Activated B cell treated with CpG ODN at 0.5 μM for 24 hours (primary cell): ENCODE data around the gene KCNF1. TPM values are rescaled to one million over a fixed set of nuclear protein-coding genes. Genes with fewer than 3 reads are reported as not detected.

Source experiments
- ATAC-seq: fragments of 200-7000 bp; cut with Tn5 transposase; one replicate; pipeline ENCODE4 v1.10.0; 2021; ENCODE audit warnings: low read depth, mild to moderate bottlenecking, moderate library complexity
- CTCF ChIA-PET: fragments of 350-600 bp; sonication (Branson Sonifier 250); formaldehyde crosslinking; loops from one replicate; lab custom pipeline; 2021; ENCODE audit warnings: antibody characterized with exemption; lab: Charles Lee
- POLR2A ChIA-PET: fragments of 350-600 bp; sonication (Branson Sonifier 250); formaldehyde crosslinking; loops from one replicate; lab custom pipeline; 2021; ENCODE audit warnings: antibody characterized with exemption; lab: Charles Lee
- DNase-seq: peaks from one replicate; pipeline ENCODE4 v3.0.0; 2022
- H3K27ac Mint-ChIP-seq: one replicate; pipeline ENCODE4 v1.8.0; 2020; ENCODE audit warnings: mixed read lengths
- H3K27me3 Mint-ChIP-seq: one replicate; pipeline ENCODE4 v1.8.0; 2021; ENCODE audit warnings: mixed read lengths
- H3K36me3 Mint-ChIP-seq: one replicate; pipeline ENCODE4 v1.8.0; 2021; ENCODE audit warnings: low read depth, mixed read lengths
- H3K4me1 Mint-ChIP-seq: one replicate; pipeline ENCODE4 v1.8.0; 2021; ENCODE audit warnings: mixed read lengths
- H3K4me3 Mint-ChIP-seq: one replicate; pipeline ENCODE4 v1.8.0; 2020; ENCODE audit warnings: mild to moderate bottlenecking, mixed read lengths
- H3K9me3 Mint-ChIP-seq: one replicate; pipeline ENCODE4 v1.8.0; 2020; ENCODE audit warnings: mixed read lengths
- intact Hi-C: fragments of 100-400 bp; cut with micrococcal nuclease; formaldehyde crosslinking; loops from one replicate; pipeline ENCODE4 v1.15.1; 2024
- total RNA-seq: library from RNA; stranded (reverse); gene quantifications from 2 replicates; pipeline ENCODE4 v1.2.3, GENCODE V29; 2022
- TF ChIP-seq, protein P1 (sequence below): fragments of 200-600 bp; IDR thresholded peaks from one replicate; pipeline ENCODE4 v1.8.0; 2022; ENCODE audit warnings: antibody characterized with exemption, mild to moderate bottlenecking

Gene KCNF1
- total RNA-seq, 1 donor from 2014 or later = not detected

GRCh38 chr2:10871978-10872377 lies 39.8 kb upstream of the KCNF1 start:
- Mint-ChIP-seq H3K4me3 (no peak overlapping the region), H3K27me3 (peaks cover 18% of the 10 kb centered on the region), H3K4me1 (no peaks in the 10 kb centered on the region), H3K36me3 (no peaks in the 10 kb centered on the region), H3K9me3 (peaks cover 5% of the 10 kb centered on the region), H3K27ac (no peak overlapping the region)
- ChIA-PET CTCF (no interaction called here), POLR2A (no interaction called here)
- intact Hi-C loops = no loop called here
- TF ChIP-seq, protein P1, sequence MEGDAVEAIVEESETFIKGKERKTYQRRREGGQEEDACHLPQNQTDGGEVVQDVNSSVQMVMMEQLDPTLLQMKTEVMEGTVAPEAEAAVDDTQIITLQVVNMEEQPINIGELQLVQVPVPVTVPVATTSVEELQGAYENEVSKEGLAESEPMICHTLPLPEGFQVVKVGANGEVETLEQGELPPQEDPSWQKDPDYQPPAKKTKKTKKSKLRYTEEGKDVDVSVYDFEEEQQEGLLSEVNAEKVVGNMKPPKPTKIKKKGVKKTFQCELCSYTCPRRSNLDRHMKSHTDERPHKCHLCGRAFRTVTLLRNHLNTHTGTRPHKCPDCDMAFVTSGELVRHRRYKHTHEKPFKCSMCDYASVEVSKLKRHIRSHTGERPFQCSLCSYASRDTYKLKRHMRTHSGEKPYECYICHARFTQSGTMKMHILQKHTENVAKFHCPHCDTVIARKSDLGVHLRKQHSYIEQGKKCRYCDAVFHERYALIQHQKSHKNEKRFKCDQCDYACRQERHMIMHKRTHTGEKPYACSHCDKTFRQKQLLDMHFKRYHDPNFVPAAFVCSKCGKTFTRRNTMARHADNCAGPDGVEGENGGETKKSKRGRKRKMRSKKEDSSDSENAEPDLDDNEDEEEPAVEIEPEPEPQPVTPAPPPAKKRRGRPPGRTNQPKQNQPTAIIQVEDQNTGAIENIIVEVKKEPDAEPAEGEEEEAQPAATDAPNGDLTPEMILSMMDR = no peak
- DNase-seq (no peak), ATAC-seq (no peak)

- peaks cover 26% of the 10 kb centered on the region for H3K27me3 Mint-ChIP-seq
- H3K9me3 Mint-ChIP-seq = peaks cover 5% of the 10 kb centered on the region
- DNase-seq (no peak), ATAC-seq (no peak)
- H3K4me1 Mint-ChIP-seq = no peaks in the 10 kb centered on the region
- H3K4me3 Mint-ChIP-seq = no peak overlapping the region
- no peaks in the 10 kb centered on the region for H3K36me3 Mint-ChIP-seq
- ChIA-PET POLR2A (no interaction called here), CTCF (no interaction called here)
- TF ChIP-seq, protein P1 = no peak
- intact Hi-C loops = no loop called here
- H3K27ac Mint-ChIP-seq = no peak overlapping the region
These were observed 38.6 kb upstream of the KCNF1 start for GRCh38 chr2:10873171-10873570.

DNA sequence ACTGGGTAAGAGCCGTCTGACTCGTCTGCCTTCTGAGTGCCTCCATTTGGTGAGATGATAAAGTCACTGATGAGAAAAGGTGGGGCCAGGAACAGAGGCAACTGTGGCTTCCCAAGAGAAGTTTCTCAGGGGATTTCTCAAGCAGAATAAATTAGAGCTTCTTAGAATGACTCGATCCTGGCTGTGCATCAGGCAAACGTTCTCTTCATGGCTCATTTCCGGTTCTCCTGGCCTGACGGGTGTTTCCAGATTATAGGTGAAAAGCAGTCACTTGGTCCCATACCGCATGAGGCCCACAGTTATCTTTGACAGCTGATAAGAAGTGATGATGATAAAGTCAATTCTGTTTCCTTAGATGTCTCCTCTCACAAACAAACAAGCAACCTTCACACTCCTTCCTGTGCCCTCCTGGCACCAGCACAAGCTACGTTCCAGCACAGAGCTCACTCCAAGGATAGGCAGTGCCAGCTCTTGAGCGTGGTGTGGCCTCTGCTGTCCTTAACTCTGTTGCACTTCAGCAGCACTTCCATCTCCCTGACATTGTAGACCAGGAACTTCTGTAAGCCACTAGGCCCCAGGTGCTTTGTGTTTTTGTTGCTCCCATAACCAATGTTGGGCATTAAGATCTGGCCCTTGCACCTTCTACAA lies 37.8 kb upstream of the KCNF1 start:
- ChIA-PET CTCF (no interaction called here), POLR2A (no interaction called here)
- Mint-ChIP-seq H3K27ac (no peak overlapping the region), H3K4me3 (no peak overlapping the region), H3K4me1 (no peaks in the 10 kb centered on the region), H3K9me3 (peaks cover 5% of the 10 kb centered on the region), H3K36me3 (no peaks in the 10 kb centered on the region), H3K27me3 (peaks cover 29% of the 10 kb centered on the region)
- no peak for ATAC-seq
- intact Hi-C loops = no loop called here
- DNase-seq = no peak
- TF ChIP-seq, protein P1 = no peak

GRCh38 chr2:10875126-10875525 lies 36.6 kb upstream of the KCNF1 start:
- H3K36me3 Mint-ChIP-seq = no peaks in the 10 kb centered on the region
- H3K9me3 Mint-ChIP-seq = peaks cover 5% of the 10 kb centered on the region
- ATAC-seq (no peak), DNase-seq (no peak)
- H3K27ac Mint-ChIP-seq = no peak overlapping the region
- H3K4me1 Mint-ChIP-seq = no peaks in the 10 kb centered on the region
- POLR2A ChIA-PET = no interaction called here
- CTCF ChIA-PET = no interaction called here
- TF ChIP-seq, protein P1 = no peak
- peaks cover 29% of the 10 kb centered on the region for H3K27me3 Mint-ChIP-seq
- intact Hi-C loops = no loop called here
- no peak overlapping the region for H3K4me3 Mint-ChIP-seq

DNA sequence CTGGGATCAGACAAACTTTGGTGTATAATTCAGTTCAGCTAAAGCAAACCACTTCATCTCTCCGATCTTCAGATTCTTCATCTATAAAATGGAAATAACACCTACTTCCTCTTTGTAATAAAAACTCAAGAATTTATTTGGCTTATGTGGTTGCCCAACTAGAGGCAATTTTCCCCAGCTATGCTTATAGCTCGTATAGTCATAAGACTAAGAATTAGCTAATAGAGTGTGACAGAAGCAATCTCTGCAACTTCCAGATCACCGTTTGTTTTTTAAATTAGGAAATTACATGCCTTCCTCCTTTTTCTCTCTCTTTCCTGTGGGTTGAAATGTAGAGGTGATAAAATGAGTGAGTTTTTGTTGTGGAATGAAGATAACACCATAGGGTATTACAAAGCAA lies 35.3 kb upstream of the KCNF1 start:
- ChIA-PET CTCF (no interaction called here), POLR2A (no interaction called here)
- TF ChIP-seq, protein P1 = no peak
- no peak for DNase-seq
- Mint-ChIP-seq H3K9me3 (peaks cover 5% of the 10 kb centered on the region), H3K27ac (no peak overlapping the region), H3K4me1 (no peaks in the 10 kb centered on the region), H3K4me3 (no peak overlapping the region), H3K27me3 (peaks cover 32% of the 10 kb centered on the region), H3K36me3 (no peaks in the 10 kb centered on the region)
- no peak for ATAC-seq
- intact Hi-C loops = no loop called here
